SU-DHL-6 (cell line): ENCODE measurements around the gene ZNF189.

Experiments
- H2AFZ ChIP-seq: fragments of 200-600 bp; sonication (generic); 2 replicates; pipeline ENCODE4 v1.6.1; 2014; ENCODE audit warnings: low read depth, mild to moderate bottlenecking, moderate library complexity, mixed read lengths, antibody characterized with exemption, low read length; ENCODE audit not compliant: severe bottlenecking
- H3F3A ChIP-seq: fragments of 200-600 bp; shearing (Covaris generic); 2 replicates; pipeline ENCODE4 v1.6.0; 2016; ENCODE audit warnings: antibody characterized with exemption, mild to moderate bottlenecking; ENCODE audit not compliant: insufficient read depth
- H3K27ac ChIP-seq: fragments of 200-600 bp; sonication (generic); 2 replicates; pipeline ENCODE4 v1.5.1; 2016; ENCODE audit warnings: low read depth, mild to moderate bottlenecking, low read length, moderate library complexity, mixed read lengths
- H3K27me3 ChIP-seq: fragments of 200-600 bp; sonication (generic), shearing (Covaris generic); 2 replicates; pipeline ENCODE4 v1.6.0; 2014; ENCODE audit warnings: mild to moderate bottlenecking, low read length
- H3K36me3 ChIP-seq: fragments of 200-600 bp; sonication (generic); 2 replicates; pipeline ENCODE4 v1.6.1; 2014; ENCODE audit warnings: mild to moderate bottlenecking, low read length, mixed read lengths
- H3K4me2 ChIP-seq: fragments of 300-600, 200-600 bp; shearing (Covaris generic), sonication (generic); 2 replicates; pipeline ENCODE4 v1.6.0; 2014; ENCODE audit warnings: low read length, low read depth, mild to moderate bottlenecking; ENCODE audit not compliant: poor library complexity, severe bottlenecking
- H3K4me3 ChIP-seq: fragments of 200-600 bp; sonication (generic); 2 replicates; pipeline ENCODE4 v1.5.1; 2014; ENCODE audit warnings: antibody characterized with exemption, low read length, mild to moderate bottlenecking, mixed read lengths; ENCODE audit not compliant: insufficient read depth, poor library complexity, severe bottlenecking
- H3K79me2 ChIP-seq: fragments of 200-600 bp; sonication (generic); 2 replicates; pipeline ENCODE4 v1.6.1; 2014; ENCODE audit warnings: mild to moderate bottlenecking, low read length, moderate library complexity; ENCODE audit not compliant: insufficient read depth
- H3K9ac ChIP-seq: fragments of 200-600 bp; sonication (generic); 2 replicates; pipeline ENCODE4 v1.7.0; 2014; ENCODE audit warnings: mild to moderate bottlenecking, low read length
- H3K9me2 ChIP-seq: fragments of 200-600 bp; sonication (generic); replicated peaks from 2 replicates; pipeline ENCODE4 v1.6.1; 2014; ENCODE audit warnings: low read length; ENCODE audit not compliant: insufficient read depth
- H3K9me3 ChIP-seq: fragments of 200-600 bp; sonication (generic); 2 replicates; pipeline ENCODE4 v1.6.1; 2014; ENCODE audit warnings: low read length, mixed read lengths; ENCODE audit not compliant: insufficient read depth
- H4K20me1 ChIP-seq: fragments of 200-600 bp; sonication (generic); 2 replicates; pipeline ENCODE4 v1.6.1; 2014; ENCODE audit warnings: low read depth, mild to moderate bottlenecking, antibody characterized with exemption, low read length, moderate library complexity, mixed read lengths
- CTCF ChIP-seq: fragments of 200-600 bp; sonication (generic); IDR thresholded peaks from one replicate; pipeline ENCODE4 v1.5.1; 2017; ENCODE audit warnings: antibody characterized with exemption, mild to moderate bottlenecking, low read length, moderate library complexity; ENCODE audit not compliant: insufficient read depth, poor library complexity, severe bottlenecking
- EZH2phosphoT487 ChIP-seq: fragments of 200-600 bp; sonication (generic), shearing (Covaris generic); conservative IDR thresholded peaks from 2 replicates; pipeline ENCODE4 v1.6.1; 2018; ENCODE audit warnings: mild to moderate bottlenecking, antibody characterized with exemption, low read length, moderate library complexity, mixed read lengths

ZNF189 gene

DNA sequence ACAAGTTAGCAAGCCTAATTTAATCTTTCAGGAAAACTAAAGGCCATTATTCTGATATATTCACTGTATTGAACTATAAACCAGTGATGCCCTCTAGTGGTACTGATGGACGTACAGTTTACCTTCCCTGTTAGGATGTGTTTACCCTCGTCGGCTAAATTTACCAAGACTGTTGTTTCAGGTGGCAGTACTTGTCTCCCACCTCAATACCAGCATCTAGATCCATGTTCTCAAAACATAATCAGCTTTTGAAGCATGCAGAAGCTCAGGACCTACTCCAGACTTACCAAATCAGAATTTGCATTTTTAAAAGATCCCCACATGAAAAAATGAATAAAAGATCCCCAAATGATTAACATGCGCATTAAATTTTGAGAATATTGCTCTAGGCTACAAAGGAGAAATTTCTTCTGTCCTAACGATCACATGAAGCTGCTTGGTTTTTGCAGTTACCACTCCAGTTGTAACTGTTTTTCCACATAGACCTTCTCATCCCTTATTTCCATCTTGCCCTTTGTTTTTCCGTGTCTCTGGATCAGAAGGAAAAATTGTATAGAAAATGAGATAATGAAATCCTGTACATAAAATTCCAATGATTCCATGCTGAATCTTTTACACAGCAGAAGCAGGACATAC, 10.7 kb upstream of the ZNF189 start:
- Histone ChIP-seq H3K36me3 (peaks cover 55% of the 10 kb centered on the region), H3F3A (no peaks in the 10 kb centered on the region; the same call in 1 of the 2 replicates), H3K27me3 (no peaks in the 10 kb centered on the region), H3K9ac (no peak overlapping the region), H3K27ac (no peak overlapping the region), H3K9me2 (no peaks in the 10 kb centered on the region), H3K4me2 (no peak overlapping the region), H3K79me2 (peaks cover 25% of the 10 kb centered on the region), H2AFZ (no peak overlapping the region), H4K20me1 (no peaks in the 10 kb centered on the region), H3K4me3 (no peak overlapping the region), H3K9me3 (no peaks in the 10 kb centered on the region)
- TF ChIP-seq EZH2phosphoT487 (no peak), CTCF (peak; percentile 28)

DNA sequence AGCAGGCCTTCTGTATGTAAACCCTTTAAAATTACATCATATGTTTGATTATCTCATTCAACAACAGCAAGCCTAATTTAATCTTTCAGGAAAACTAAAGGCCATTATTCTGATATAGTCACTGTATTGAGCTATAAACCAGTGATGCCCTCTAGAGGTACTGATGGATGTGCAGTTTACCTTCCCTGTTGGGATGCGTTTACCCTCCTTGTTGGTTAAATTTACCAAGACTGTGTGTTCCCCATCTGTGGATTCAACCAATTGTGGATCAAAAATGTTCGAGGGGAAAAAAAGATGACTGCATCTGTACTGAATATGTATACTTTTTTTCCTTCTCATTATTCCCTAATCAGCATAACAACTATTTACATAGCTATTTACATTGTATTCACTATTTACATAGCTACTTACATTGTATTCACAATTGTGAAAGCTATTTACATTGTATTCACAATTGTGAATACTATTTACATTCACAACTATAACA, 10.1 kb upstream of the ZNF189 start:
- Histone ChIP-seq H2AFZ (no peak overlapping the region), H4K20me1 (no peaks in the 10 kb centered on the region), H3K9me2 (no peaks in the 10 kb centered on the region), H3K4me2 (no peak overlapping the region), H3F3A (no peaks in the 10 kb centered on the region; the same call in 1 of the 2 replicates), H3K4me3 (no peak overlapping the region), H3K27me3 (no peaks in the 10 kb centered on the region), H3K9ac (no peak overlapping the region), H3K27ac (no peak overlapping the region), H3K36me3 (peaks cover 60% of the 10 kb centered on the region), H3K9me3 (no peaks in the 10 kb centered on the region), H3K79me2 (peaks cover 30% of the 10 kb centered on the region)
- no peak for TF ChIP-seq CTCF
- TF ChIP-seq EZH2phosphoT487, result no peak

GRCh38 chr9:101393135-101393534, 5.5 kb upstream of the ZNF189 start:
- Histone ChIP-seq H2AFZ (no peak overlapping the region), H3K27ac (no peak overlapping the region), H3F3A (no peaks in the 10 kb centered on the region; the same call in 1 of the 2 replicates), H4K20me1 (no peaks in the 10 kb centered on the region), H3K27me3 (no peaks in the 10 kb centered on the region), H3K36me3 (peaks cover 70% of the 10 kb centered on the region), H3K9me2 (no peaks in the 10 kb centered on the region), H3K79me2 (peaks cover 76% of the 10 kb centered on the region), H3K4me3 (no peak overlapping the region), H3K9me3 (no peaks in the 10 kb centered on the region), H3K9ac (no peak overlapping the region), H3K4me2 (no peak overlapping the region)
- no peak for TF ChIP-seq EZH2phosphoT487
- TF ChIP-seq CTCF, result no peak
